Upper lobe of left lung (tissue), 6 donors: ENCODE measurements around the gene FUT4. TPM values are rescaled to one million over a fixed set of nuclear protein-coding genes. Genes with fewer than 3 reads are reported as not detected.

ENCODE experiments used
- ATAC-seq, 2 donors: fragments of 200-7000 bp; cut with Tn5 transposase; one replicate each; pipeline ENCODE4 v1.9.1; 2022; ENCODE audit warnings: mild to moderate bottlenecking in 2 of 2, moderate library complexity in 2 of 2; ENCODE audit not compliant: low FRiP score in 2 of 2
- DNase-seq, 2 donors: peaks; one replicate each; pipeline ENCODE4 v3.0.0-alpha.2; 2019 to 2020
- H3K27ac ChIP-seq, 4 donors: fragments of 200-600 bp; sonication (generic); one replicate each; pipeline ENCODE4 v1.5.1; 2016 to 2019
- H3K27me3 ChIP-seq, 4 donors: fragments of 200-600 bp; sonication (generic); one replicate each; pipeline ENCODE4 v1.5.1; 2017 to 2019
- H3K36me3 ChIP-seq, 4 donors: fragments of 200-600 bp; sonication (generic); one replicate each; pipeline ENCODE4 v1.5.1; 2016 to 2019
- H3K4me1 ChIP-seq, 4 donors: fragments of 200-600 bp; sonication (generic); one replicate each; pipeline ENCODE4 v1.5.1; 2018 to 2019
- H3K4me3 ChIP-seq, 4 donors: fragments of 200-600 bp; sonication (generic); one replicate each; pipeline ENCODE4 v1.5.1; 2017 to 2019; ENCODE audit warnings: mild to moderate bottlenecking in 2 of 4, moderate library complexity in 1 of 4
- H3K9me3 ChIP-seq, 4 donors: fragments of 200-600 bp; sonication (generic); one replicate each; pipeline ENCODE4 v1.5.1; 2018 to 2019
- EP300 ChIP-seq, 4 donors: sonication (generic); formaldehyde crosslinking; IDR thresholded peaks; one replicate each; pipeline ENCODE4 v1.5.1; 2017; ENCODE audit warnings: antibody characterized with exemption in 4 of 4, control low read depth in 2 of 4
- POLR2A ChIP-seq, 4 donors: fragments of 450-650 bp; IDR thresholded peaks; one replicate each; pipeline ENCODE4 v1.5.1; 2016 to 2017; ENCODE audit warnings: antibody characterized with exemption in 4 of 4, mild to moderate bottlenecking in 2 of 4
- POLR2AphosphoS5 ChIP-seq, 2 donors: sonication (generic); formaldehyde crosslinking; IDR thresholded peaks; one replicate each; pipeline ENCODE4 v1.5.1; 2017; ENCODE audit warnings: antibody characterized with exemption in 2 of 2
- WGBS, 2 donors: methylation state at CpG; one replicate each; pipeline ENCODE4 v1.1.5; 2017 to 2018; 5-methylcytosine and 5-hydroxymethylcytosine counted together
- total RNA-seq, 6 donors: library from RNA; depleted of rRNA in 4 of 6; stranded (reverse); fragments of >200 nt in 4 of 6; gene quantifications; one replicate each; pipeline versions ENCODE4 v1.1.0 to v1.2.1, GENCODE V29; 2016 to 2021
- TF ChIP-seq, protein P1 (sequence below), 6 experiments: fragments of 450-650 bp in 4 of 6; fragments of 200-600 bp in 2 of 6; sonication (generic) in 2 of 6; IDR thresholded peaks; one replicate each; pipeline ENCODE4 v1.5.1; 2016 to 2019; ENCODE audit warnings: antibody characterized with exemption in 6 of 6
- donor health status: DM: no; HTN: no; CAD: no; lungs with moderate emphysema.
- donor health status: DM: no; HTN: yes; CAD: no; lungs with severe emphysema.

FUT4 gene
- total RNA-seq, 6 donors from 2014 or later, result 5.0 to 9.4 (median 7.0) TPM

DNA sequence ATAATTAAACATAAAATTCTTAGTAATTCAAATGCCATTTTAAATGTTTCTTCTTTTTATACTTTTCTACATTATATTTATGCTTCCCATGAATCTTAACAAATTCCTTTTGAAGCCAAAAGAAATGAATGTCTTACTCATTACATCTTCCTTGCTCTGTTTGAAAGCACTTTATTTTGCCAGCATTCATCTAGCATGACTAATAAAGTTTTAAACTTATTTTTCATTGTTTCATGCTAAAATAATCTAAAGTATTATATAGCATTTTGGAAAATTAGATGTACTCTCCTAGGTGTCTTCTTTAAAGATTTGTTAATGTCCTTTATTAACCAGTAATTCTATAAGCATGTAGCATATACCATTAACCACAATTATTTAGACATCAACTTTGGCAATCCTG, 13.7 kb downstream of the FUT4 start:
- ATAC-seq (no peak), DNase-seq (no peak)
- no peak overlapping the region for H3K27ac ChIP-seq
- no peaks in the 10 kb centered on the region for H3K36me3 ChIP-seq
- no peaks in the 10 kb centered on the region for H3K9me3 ChIP-seq
- no peak for TF ChIP-seq EP300 (IDR thresholded peaks at IDR 0.05)
- no peak for TF ChIP-seq POLR2A (IDR thresholded peaks at IDR 0.05)
- no peak for TF ChIP-seq POLR2AphosphoS5 (IDR thresholded peaks at IDR 0.05)
- TF ChIP-seq, protein P1, sequence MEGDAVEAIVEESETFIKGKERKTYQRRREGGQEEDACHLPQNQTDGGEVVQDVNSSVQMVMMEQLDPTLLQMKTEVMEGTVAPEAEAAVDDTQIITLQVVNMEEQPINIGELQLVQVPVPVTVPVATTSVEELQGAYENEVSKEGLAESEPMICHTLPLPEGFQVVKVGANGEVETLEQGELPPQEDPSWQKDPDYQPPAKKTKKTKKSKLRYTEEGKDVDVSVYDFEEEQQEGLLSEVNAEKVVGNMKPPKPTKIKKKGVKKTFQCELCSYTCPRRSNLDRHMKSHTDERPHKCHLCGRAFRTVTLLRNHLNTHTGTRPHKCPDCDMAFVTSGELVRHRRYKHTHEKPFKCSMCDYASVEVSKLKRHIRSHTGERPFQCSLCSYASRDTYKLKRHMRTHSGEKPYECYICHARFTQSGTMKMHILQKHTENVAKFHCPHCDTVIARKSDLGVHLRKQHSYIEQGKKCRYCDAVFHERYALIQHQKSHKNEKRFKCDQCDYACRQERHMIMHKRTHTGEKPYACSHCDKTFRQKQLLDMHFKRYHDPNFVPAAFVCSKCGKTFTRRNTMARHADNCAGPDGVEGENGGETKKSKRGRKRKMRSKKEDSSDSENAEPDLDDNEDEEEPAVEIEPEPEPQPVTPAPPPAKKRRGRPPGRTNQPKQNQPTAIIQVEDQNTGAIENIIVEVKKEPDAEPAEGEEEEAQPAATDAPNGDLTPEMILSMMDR (IDR thresholded peaks at IDR 0.05), result no peak
- H3K4me3 ChIP-seq, result no peak overlapping the region
- H3K27me3 ChIP-seq, result no peaks in the 10 kb centered on the region
- peaks cover 0 to 5% (median 0%) of the 10 kb centered on the region in 4 donors for H3K4me1 ChIP-seq

GRCh38 chr11:94557992-94558391, 14.3 kb downstream of the FUT4 start:
- no peak for TF ChIP-seq POLR2A (IDR thresholded peaks at IDR 0.05)
- no peak for TF ChIP-seq EP300 (IDR thresholded peaks at IDR 0.05)
- no peak for TF ChIP-seq POLR2AphosphoS5 (IDR thresholded peaks at IDR 0.05)
- TF ChIP-seq, protein P1 (IDR thresholded peaks at IDR 0.05), result no peak
- DNase-seq (no peak), ATAC-seq (no peak)
- no peaks in the 10 kb centered on the region for H3K36me3 ChIP-seq
- H3K27ac ChIP-seq, result no peak overlapping the region
- peaks cover 0 to 5% (median 0%) of the 10 kb centered on the region in 4 donors for H3K4me1 ChIP-seq
- no peaks in the 10 kb centered on the region for H3K9me3 ChIP-seq
- H3K27me3 ChIP-seq, result no peaks in the 10 kb centered on the region
- H3K4me3 ChIP-seq, result no peak overlapping the region
- 38 to 45% methylated on average over 1 of the region's 1 CpG for WGBS, 2 donors

DNA sequence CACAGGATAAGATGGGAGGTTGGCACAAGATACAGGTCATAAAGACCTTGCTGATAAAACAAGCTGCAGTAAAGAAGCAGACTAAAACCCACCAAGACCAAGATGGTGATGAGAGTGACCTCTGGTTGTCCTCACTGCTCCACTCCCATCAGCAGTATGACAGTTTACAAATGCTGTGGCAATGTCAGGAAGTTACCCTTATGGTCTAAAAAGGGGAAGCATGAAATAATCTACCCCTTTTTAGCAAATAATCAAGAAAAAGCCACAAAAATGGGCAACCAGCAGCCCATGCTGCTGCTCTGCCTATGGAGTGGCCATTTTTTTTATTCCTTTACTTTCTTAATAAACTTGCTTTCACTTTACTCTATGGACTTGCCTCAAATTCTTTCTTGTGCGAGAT, 14.7 kb downstream of the FUT4 start:
- DNase-seq, result no peak
- peak in 1 of 2 donors; percentile 36 for ATAC-seq
- no peak overlapping the region for H3K4me3 ChIP-seq
- H3K9me3 ChIP-seq, result no peaks in the 10 kb centered on the region
- H3K4me1 ChIP-seq, result peaks cover 0 to 5% (median 0%) of the 10 kb centered on the region in 4 donors
- no peaks in the 10 kb centered on the region for H3K27me3 ChIP-seq
- 87 to 90% methylated on average over 1 of the region's 1 CpG for WGBS, 2 donors
- no peak for TF ChIP-seq EP300 (IDR thresholded peaks at IDR 0.05)
- TF ChIP-seq POLR2AphosphoS5 (IDR thresholded peaks at IDR 0.05), result no peak
- no peak for TF ChIP-seq POLR2A (IDR thresholded peaks at IDR 0.05)
- TF ChIP-seq, protein P1 (IDR thresholded peaks at IDR 0.05), result no peak
- no peaks in the 10 kb centered on the region for H3K36me3 ChIP-seq
- peak overlapping the region in 1 of 4 donors; percentile 24 for H3K27ac ChIP-seq

- no peak overlapping the region for H3K4me3 ChIP-seq
- TF ChIP-seq POLR2A (IDR thresholded peaks at IDR 0.05) (no peak), POLR2AphosphoS5 (IDR thresholded peaks at IDR 0.05) (no peak), EP300 (IDR thresholded peaks at IDR 0.05) (no peak)
- TF ChIP-seq, protein P1 (IDR thresholded peaks at IDR 0.05), result no peak
- H3K36me3 ChIP-seq, result no peaks in the 10 kb centered on the region
- 98% methylated on average over 4 of the region's 4 CpGs for WGBS, 2 donors
- DNase-seq, result no peak
- H3K4me1 ChIP-seq, result peaks cover 0 to 5% (median 0%) of the 10 kb centered on the region in 4 donors
- ATAC-seq, result no peak
- H3K27ac ChIP-seq, result peak overlapping the region in 1 of 4 donors; percentile 24
- no peaks in the 10 kb centered on the region for H3K27me3 ChIP-seq
- H3K9me3 ChIP-seq, result no peaks in the 10 kb centered on the region
These were observed 15.2 kb downstream of the FUT4 start for GRCh38 chr11:94558932-94559331.

DNA sequence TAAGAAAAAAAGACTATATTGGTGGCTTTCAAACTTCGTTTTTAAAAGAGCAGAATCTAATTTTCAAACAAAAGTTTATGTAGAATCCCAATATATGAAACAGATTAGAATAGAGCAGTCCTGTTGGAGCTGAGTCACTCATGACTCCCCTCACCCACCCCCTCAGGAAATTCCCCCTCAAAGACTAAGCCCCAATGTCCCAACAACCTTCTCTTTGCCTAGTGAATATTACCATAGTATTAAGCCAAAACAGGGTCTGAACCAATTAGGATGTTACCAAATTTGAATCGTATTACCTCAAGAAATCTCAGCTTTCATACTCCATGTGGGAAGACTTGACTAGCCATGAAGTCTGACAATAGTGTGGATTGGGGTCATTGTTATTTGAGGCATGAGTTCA, 15.6 kb downstream of the FUT4 start:
- no peak overlapping the region for H3K4me3 ChIP-seq
- no peaks in the 10 kb centered on the region for H3K27me3 ChIP-seq
- no peak for ATAC-seq
- H3K9me3 ChIP-seq, result no peaks in the 10 kb centered on the region
- peaks cover 0 to 5% (median 0%) of the 10 kb centered on the region in 4 donors for H3K4me1 ChIP-seq
- WGBS, 2 donors, result 86 to 92% methylated on average over 2 of the region's 2 CpGs
- no peak for DNase-seq
- no peak for TF ChIP-seq POLR2AphosphoS5 (IDR thresholded peaks at IDR 0.05)
- no peak for TF ChIP-seq EP300 (IDR thresholded peaks at IDR 0.05)
- TF ChIP-seq POLR2A (IDR thresholded peaks at IDR 0.05), result no peak
- TF ChIP-seq, protein P1 (IDR thresholded peaks at IDR 0.05), result no peak
- H3K27ac ChIP-seq, result no peak overlapping the region
- H3K36me3 ChIP-seq, result no peaks in the 10 kb centered on the region
